IMR-90 (cell line): ENCODE data around the gene OR10D3. TPM values are rescaled to one million over a fixed set of nuclear protein-coding genes. Genes with fewer than 3 reads are reported as not detected.

Source experiments
- ATAC-seq: fragments of 200-7000 bp; cut with Tn5 transposase; 2 replicates; pipeline ENCODE4 v1.9.1; 2020; ENCODE audit warnings: low read depth, mild to moderate bottlenecking, moderate library complexity
- BruUV-seq: library from RNA; stranded (reverse); fragments of 400-500 nt; replicated peaks from 2 replicates; lab custom pipeline; 2021; lab: Mats Ljungman, UMichigan
- CTCF ChIA-PET: fragments of 300-600 bp; formaldehyde crosslinking; extraction: SDS; loops from one replicate; lab custom pipeline; 2021; ENCODE audit warnings: antibody characterized with exemption; lab: Yijun Ruan, JAX
- POLR2A ChIA-PET: fragments of 300-600 bp; sonication (Branson Sonifier 250); formaldehyde crosslinking; loops from one replicate; lab custom pipeline; 2022; ENCODE audit warnings: antibody characterized with exemption; ENCODE audit not compliant: unreplicated experiment; lab: Charles Lee
- DNase-seq: peaks from one replicate; pipeline ENCODE4 v3.0.0; 2013
- H2AFZ ChIP-seq: replicated peaks from 2 replicates; pipeline ENCODE3; 2013; ENCODE audit warnings: low read length, mild to moderate bottlenecking; ENCODE audit not compliant: poor library complexity
- H2AK5ac ChIP-seq: 2 replicates; pipeline ENCODE4 v1.6.1; 2013; ENCODE audit warnings: low read depth, low read length, inconsistent platforms
- H2AK9ac ChIP-seq: replicated peaks from 2 replicates; pipeline ENCODE3; 2013; ENCODE audit warnings: mild to moderate bottlenecking, low read depth, low read length, moderate library complexity; ENCODE audit not compliant: poor library complexity
- H2BK120ac ChIP-seq: 2 replicates; pipeline ENCODE4 v1.6.1; 2013; ENCODE audit warnings: low read depth, low read length, inconsistent platforms
- H2BK15ac ChIP-seq: 3 replicates; pipeline ENCODE4 v1.6.1; 2013; ENCODE audit warnings: low read depth, low read length, inconsistent platforms
- H2BK20ac ChIP-seq: 2 replicates; pipeline ENCODE4 v1.6.1; 2013; ENCODE audit warnings: low read depth, mild to moderate bottlenecking, inconsistent platforms, low read length, moderate library complexity
- H2BK5ac ChIP-seq: 2 replicates; pipeline ENCODE4 v1.6.1; 2013; ENCODE audit warnings: mild to moderate bottlenecking, low read depth, low read length, inconsistent platforms; ENCODE audit not compliant: poor library complexity, severe bottlenecking
- H3K14ac ChIP-seq: replicated peaks from 2 replicates; pipeline ENCODE4 v1.6.1; 2013; ENCODE audit warnings: low read depth, low read length, inconsistent platforms
- H3K18ac ChIP-seq: 2 replicates; pipeline ENCODE4 v1.6.1; 2013; ENCODE audit warnings: low read depth, low read length, control low read depth
- H3K23ac ChIP-seq: 2 replicates; pipeline ENCODE4 v1.6.1; 2013; ENCODE audit warnings: low read depth, low read length, inconsistent platforms
- H3K27ac ChIP-seq: 2 replicates; pipeline ENCODE4 v1.5.1; 2013; ENCODE audit warnings: mild to moderate bottlenecking, control low read depth, low read length; ENCODE audit not compliant: insufficient read depth
- H3K27me3 ChIP-seq: 2 replicates; pipeline ENCODE4 v1.6.1; 2013; ENCODE audit warnings: low read length; ENCODE audit not compliant: control insufficient read depth, insufficient read depth
- H3K36me3 ChIP-seq: 2 replicates; pipeline ENCODE4 v1.6.1; 2013; ENCODE audit warnings: low read length, mixed read lengths; ENCODE audit not compliant: control insufficient read depth, insufficient read depth
- H3K4ac ChIP-seq: 2 replicates; pipeline ENCODE4 v1.6.1; 2013; ENCODE audit warnings: low read depth, low read length, inconsistent platforms
- H3K4me1 ChIP-seq: 2 replicates; pipeline ENCODE4 v1.6.1; 2013; ENCODE audit warnings: low read length, mixed read lengths; ENCODE audit not compliant: control insufficient read depth, insufficient read depth
- H3K4me2 ChIP-seq: 2 replicates; pipeline ENCODE4 v1.6.1; 2013; ENCODE audit warnings: low read depth, mild to moderate bottlenecking, control low read depth, low read length, moderate library complexity
- H3K4me3 ChIP-seq: 2 replicates; pipeline ENCODE4 v1.5.1; 2013; ENCODE audit warnings: low read depth, mild to moderate bottlenecking, control low read depth, low read length, moderate library complexity; ENCODE audit not compliant: insufficient read depth
- H3K56ac ChIP-seq: 2 replicates; pipeline ENCODE4 v1.6.1; 2013; ENCODE audit warnings: low read length, inconsistent platforms; ENCODE audit not compliant: insufficient read depth; ENCODE audit errors: extremely low read depth
- H3K79me1 ChIP-seq, 2 experiments: 2 replicates each; pipeline ENCODE4 v1.6.1; 2013; ENCODE audit warnings: low read length in 2 of 2, inconsistent platforms in 1 of 2, low read depth in 1 of 2
- H3K9ac ChIP-seq: 2 replicates; pipeline ENCODE4 v1.6.1; 2013; ENCODE audit warnings: low read depth, low read length, control low read depth
- H3K9me1 ChIP-seq: 2 replicates; pipeline ENCODE4 v1.6.1; 2013; ENCODE audit warnings: low read length, inconsistent platforms; ENCODE audit not compliant: insufficient read depth
- H3K9me3 ChIP-seq: 2 replicates; pipeline ENCODE4 v1.6.1; 2013; ENCODE audit warnings: low read length; ENCODE audit not compliant: control insufficient read depth, insufficient read depth
- H4K20me1 ChIP-seq: 2 replicates; pipeline ENCODE4 v1.6.1; 2013; ENCODE audit warnings: low read length, inconsistent platforms; ENCODE audit not compliant: insufficient read depth
- H4K5ac ChIP-seq: 2 replicates; pipeline ENCODE4 v1.6.1; 2013; ENCODE audit warnings: mild to moderate bottlenecking, low read depth, low read length, control low read depth
- H4K8ac ChIP-seq, 2 experiments: 2 replicates each; pipeline ENCODE4 v1.6.1; 2013; ENCODE audit warnings: low read depth in 2 of 2, low read length in 2 of 2, control low read depth in 1 of 2, inconsistent platforms in 1 of 2
- H4K91ac ChIP-seq: 2 replicates; pipeline ENCODE4 v1.6.1; 2013; ENCODE audit warnings: low read depth, low read length, inconsistent platforms; ENCODE audit not compliant: insufficient read depth
- USF2 ChIP-seq: fragments of 150-350 bp; IDR thresholded peaks from 2 replicates; pipeline ENCODE4 v1.6.1; 2017; ENCODE audit warnings: mild to moderate bottlenecking, antibody characterized with exemption, low read length, low read depth
- WGBS, 2 experiments: methylation state at CpG; one replicate each; pipeline versions ENCODE4 v1.1.5 to v1.1.7; 2013; ENCODE audit warnings: missing lambda C conversion rate in 2 of 2; ENCODE audit not compliant: insufficient read length in 1 of 2; ENCODE audit errors: extremely low coverage in 2 of 2; 5-methylcytosine and 5-hydroxymethylcytosine counted together
- dilution Hi-C: fragments of 300-500 bp; cut with HindIII; formaldehyde crosslinking; loops from one replicate; pipeline ENCODE4 v1.14.3; 2018; ENCODE audit warnings: low sequenced_read_pairs; ENCODE audit not compliant: unreplicated experiment
- in situ Hi-C: fragments of 300-500 bp; cut with MboI; formaldehyde crosslinking; loops from 3 replicates; pipeline ENCODE4 v1.14.3; 2019; ENCODE audit warnings: low sequenced_read_pairs, inconsistent platforms, mixed read lengths
- intact Hi-C: fragments of 100-400 bp; cut with micrococcal nuclease; formaldehyde crosslinking; loops from 2 replicates; pipeline ENCODE4 v1.10.0; 2022
- polyA plus RNA-seq, 3 experiments: library from polyadenylated mRNA; depleted of rRNA; stranded (reverse); fragments of >200 nt; gene quantifications; 2 replicates each; pipeline ENCODE4 v1.2.3, GENCODE V29; 2012; ENCODE audit warnings: low replicate concordance in 1 of 3
- total RNA-seq: library from RNA; depleted of rRNA; stranded (reverse); fragments of >200 nt; gene quantifications from 2 replicates; pipeline ENCODE4 v1.2.3, GENCODE V29; 2012

The OR10D3 gene
- total and polyA plus RNA-seq, 2 of the 4 experiments (the other 2 are of a cell fraction), result not detected

GRCh38 chr11:124197999-124198398, 14.9 kb downstream of the OR10D3 start:
- no peak overlapping the region for H3K4me3 ChIP-seq
- no peak for DNase-seq
- H4K5ac ChIP-seq, result no peak overlapping the region
- POLR2A ChIA-PET, result no interaction called here
- H3K4me1 ChIP-seq, result no peaks in the 10 kb centered on the region
- dilution Hi-C loops (no loop called here), in situ Hi-C loops (loop anchor here (5.0 kb wide), 1 partner anchor 126 kb away; no protein-coding TSS in a partner anchor), intact Hi-C loops (no loop called here)
- CTCF ChIA-PET, result no interaction called here
- no peaks in the 10 kb centered on the region for H4K20me1 ChIP-seq
- H3K9me3 ChIP-seq, result no peaks in the 10 kb centered on the region
- no peaks in the 10 kb centered on the region for H3K27me3 ChIP-seq
- no peaks in the 10 kb centered on the region for H3K9me1 ChIP-seq
- H2BK15ac ChIP-seq, result no peak overlapping the region
- H2AK9ac ChIP-seq, result no peak overlapping the region
- H3K9ac ChIP-seq, result no peak overlapping the region
- no peak overlapping the region for H3K56ac ChIP-seq
- no peak overlapping the region for H3K4me2 ChIP-seq
- H2BK120ac ChIP-seq, result no peak overlapping the region
- H3K18ac ChIP-seq, result no peak overlapping the region
- no peak overlapping the region for H3K27ac ChIP-seq
- no TSS peak for BruUV-seq
- no peak overlapping the region for H3K4ac ChIP-seq
- no peak overlapping the region for H2BK5ac ChIP-seq
- no peak for ATAC-seq
- no peak overlapping the region for H2AFZ ChIP-seq
- no peaks in the 10 kb centered on the region for H3K79me1 ChIP-seq
- H3K23ac ChIP-seq, result no peak overlapping the region
- no peak overlapping the region for H4K8ac ChIP-seq
- H2BK20ac ChIP-seq, result no peak overlapping the region
- H4K91ac ChIP-seq, result no peak overlapping the region
- TF ChIP-seq USF2, result no peak
- no peak overlapping the region for H3K14ac ChIP-seq
- WGBS, 2 experiments, result no CpG with 5 or more reads among the region's 2 CpGs
- no peaks in the 10 kb centered on the region for H3K36me3 ChIP-seq
- no peak overlapping the region for H2AK5ac ChIP-seq
